Smooth muscle cell (in vitro differentiated cells): ENCODE measurements around the gene WDR18. TPM values are rescaled to one million over a fixed set of nuclear protein-coding genes. Genes with fewer than 3 reads are reported as not detected.

Source experiments
- DNase-seq: peaks from one replicate; lab custom pipeline; 2025; ENCODE audit not compliant: unreplicated experiment; lab: John Stamatoyannopoulos, UW
- H2AFZ ChIP-seq: fragments of 200-600 bp; sonication (generic); 2 replicates; pipeline ENCODE4 v1.6.0; 2016; ENCODE audit warnings: antibody characterized with exemption, low read depth, mild to moderate bottlenecking
- H3F3A ChIP-seq: fragments of 200-600 bp; sonication (generic); 2 replicates; pipeline ENCODE4 v1.6.0; 2017; ENCODE audit warnings: antibody characterized with exemption, low read depth
- H3K27ac ChIP-seq: fragments of 200-600 bp; sonication (generic); 2 replicates; pipeline ENCODE4 v1.5.1; 2016; ENCODE audit warnings: low read depth, mild to moderate bottlenecking
- H3K27me3 ChIP-seq: fragments of 200-600 bp; sonication (generic); 2 replicates; pipeline ENCODE4 v1.6.1; 2016; ENCODE audit warnings: low read depth, mild to moderate bottlenecking
- H3K36me3 ChIP-seq: fragments of 200-600 bp; sonication (generic); 2 replicates; pipeline ENCODE4 v1.5.1; 2016; ENCODE audit warnings: low read depth
- H3K4me1 ChIP-seq: fragments of 200-600 bp; sonication (generic); 2 replicates; pipeline ENCODE4 v1.5.1; 2016; ENCODE audit warnings: low read depth
- H3K4me2 ChIP-seq: fragments of 200-600 bp; sonication (generic); 2 replicates; pipeline ENCODE4 v1.6.0; 2016; ENCODE audit warnings: mild to moderate bottlenecking
- H3K4me3 ChIP-seq: fragments of 200-600 bp; sonication (generic); 2 replicates; pipeline ENCODE4 v1.5.1; 2016; ENCODE audit warnings: mild to moderate bottlenecking
- H3K79me2 ChIP-seq: fragments of 200-600 bp; sonication (generic); 2 replicates; pipeline ENCODE4 v1.6.0; 2016; ENCODE audit warnings: low read depth, mild to moderate bottlenecking
- H3K9ac ChIP-seq: fragments of 200-600 bp; sonication (generic); 2 replicates; pipeline ENCODE4 v1.6.0; 2016; ENCODE audit warnings: low read depth
- H3K9me3 ChIP-seq: fragments of 200-600 bp; sonication (generic); replicated peaks from 2 replicates; pipeline ENCODE4 v1.5.1; 2016; ENCODE audit warnings: low read depth
- H4K20me1 ChIP-seq: fragments of 200-600 bp; sonication (generic); 2 replicates; pipeline ENCODE4 v1.6.0; 2016; ENCODE audit warnings: low read depth
- WGBS: methylation state at CpG from one replicate; pipeline ENCODE4 v1.1.7; 2016; ENCODE audit warnings: low lambda C conversion rate; 5-methylcytosine and 5-hydroxymethylcytosine counted together
- polyA plus RNA-seq: library from polyadenylated mRNA; unstranded; fragments of >200 nt; fragmentation: Nextera tagmentation; extraction: Ambion mirVana; gene quantifications from 2 replicates; pipeline ENCODE4 v1.2.1, GENCODE V29; 2016
- total RNA-seq: library from RNA; depleted of rRNA; stranded (reverse); fragments of >200 nt; gene quantifications from 2 replicates; pipeline ENCODE4 v1.2.3, GENCODE V29; 2014
- TF ChIP-seq, protein P1 (sequence below): fragments of 200-600 bp; sonication (generic); IDR thresholded peaks from 2 replicates; pipeline ENCODE4 v1.5.1; 2017; ENCODE audit warnings: borderline replicate concordance, mild to moderate bottlenecking, antibody characterized with exemption; ENCODE audit not compliant: insufficient read depth, poor library complexity, severe bottlenecking

WDR18 gene
- total and polyA plus RNA-seq, 2 experiments from 2014 or later, result 69.4 to 160 TPM

DNA sequence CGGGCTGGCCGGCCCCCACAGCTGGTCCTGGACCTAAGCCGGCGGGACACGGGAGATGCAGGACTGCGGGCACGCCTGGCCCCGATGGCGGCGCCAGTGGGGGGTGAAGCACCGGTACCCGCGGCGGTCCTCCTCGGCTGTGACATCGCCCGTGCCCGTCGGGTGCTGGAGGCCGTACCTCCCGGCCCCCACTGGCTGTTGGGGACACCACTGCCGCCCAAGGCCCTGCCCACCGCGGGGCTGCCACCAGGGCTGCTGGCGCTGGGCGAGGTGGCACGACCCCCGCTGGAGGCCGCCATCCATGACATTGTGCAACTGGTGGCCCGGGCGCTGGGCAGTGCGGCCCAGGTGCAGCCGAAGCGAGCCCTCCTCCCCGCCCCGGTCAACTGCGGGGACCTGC, 19.1 kb downstream of the WDR18 start:
- Histone ChIP-seq H3K4me3 (no peak overlapping the region), H3K4me1 (no peaks in the 10 kb centered on the region), H3K79me2 (no peaks in the 10 kb centered on the region), H3K9me3 (no peaks in the 10 kb centered on the region), H3K36me3 (no peaks in the 10 kb centered on the region), H2AFZ (no peak overlapping the region), H3F3A (no peaks in the 10 kb centered on the region), H3K4me2 (no peak overlapping the region), H3K9ac (no peak overlapping the region), H3K27me3 (peaks cover 34% of the 10 kb centered on the region), H4K20me1 (no peaks in the 10 kb centered on the region), H3K27ac (no peak overlapping the region)
- DNase-seq, result no peak
- TF ChIP-seq, protein P1, sequence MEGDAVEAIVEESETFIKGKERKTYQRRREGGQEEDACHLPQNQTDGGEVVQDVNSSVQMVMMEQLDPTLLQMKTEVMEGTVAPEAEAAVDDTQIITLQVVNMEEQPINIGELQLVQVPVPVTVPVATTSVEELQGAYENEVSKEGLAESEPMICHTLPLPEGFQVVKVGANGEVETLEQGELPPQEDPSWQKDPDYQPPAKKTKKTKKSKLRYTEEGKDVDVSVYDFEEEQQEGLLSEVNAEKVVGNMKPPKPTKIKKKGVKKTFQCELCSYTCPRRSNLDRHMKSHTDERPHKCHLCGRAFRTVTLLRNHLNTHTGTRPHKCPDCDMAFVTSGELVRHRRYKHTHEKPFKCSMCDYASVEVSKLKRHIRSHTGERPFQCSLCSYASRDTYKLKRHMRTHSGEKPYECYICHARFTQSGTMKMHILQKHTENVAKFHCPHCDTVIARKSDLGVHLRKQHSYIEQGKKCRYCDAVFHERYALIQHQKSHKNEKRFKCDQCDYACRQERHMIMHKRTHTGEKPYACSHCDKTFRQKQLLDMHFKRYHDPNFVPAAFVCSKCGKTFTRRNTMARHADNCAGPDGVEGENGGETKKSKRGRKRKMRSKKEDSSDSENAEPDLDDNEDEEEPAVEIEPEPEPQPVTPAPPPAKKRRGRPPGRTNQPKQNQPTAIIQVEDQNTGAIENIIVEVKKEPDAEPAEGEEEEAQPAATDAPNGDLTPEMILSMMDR, result no peak
- 96% methylated on average over 20 of the region's 37 CpGs for WGBS

DNA sequence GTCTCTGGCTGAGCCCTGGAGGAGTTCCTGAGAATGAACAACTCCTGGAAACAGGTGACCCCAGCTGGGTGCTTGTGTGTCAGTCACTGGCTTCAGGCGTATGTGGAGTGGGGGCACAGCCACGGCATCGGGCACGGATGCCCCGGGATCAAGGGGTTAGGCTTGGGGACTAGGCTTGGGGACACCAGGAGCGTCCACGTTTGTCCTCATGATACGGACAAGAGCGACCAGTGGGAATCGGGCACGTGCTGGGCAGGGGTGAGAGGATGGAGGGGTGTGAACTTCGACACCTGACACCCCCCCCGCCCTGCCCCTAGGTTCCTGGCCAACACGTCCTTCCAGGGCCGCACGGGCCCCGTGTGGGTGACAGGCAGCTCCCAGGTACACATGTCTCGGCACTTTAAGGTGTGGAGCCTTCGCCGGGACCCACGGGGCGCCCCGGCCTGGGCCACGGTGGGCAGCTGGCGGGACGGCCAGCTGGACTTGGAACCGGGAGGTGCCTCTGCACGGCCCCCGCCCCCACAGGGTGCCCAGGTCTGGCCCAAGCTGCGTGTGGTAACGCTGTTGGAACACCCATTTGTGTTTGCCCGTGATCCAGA, 20.2 kb downstream of the WDR18 start:
- H3K27me3 ChIP-seq, result peaks cover 24% of the 10 kb centered on the region
- no peaks in the 10 kb centered on the region for H3K4me1 ChIP-seq
- no peak overlapping the region for H3K9ac ChIP-seq
- H3K36me3 ChIP-seq, result no peaks in the 10 kb centered on the region
- H2AFZ ChIP-seq, result no peak overlapping the region
- whole genome bisulfite sequencing, result 90% methylated on average over 18 of the region's 32 CpGs
- H4K20me1 ChIP-seq, result no peaks in the 10 kb centered on the region
- no peak overlapping the region for H3K4me2 ChIP-seq
- DNase-seq, result no peak
- no peak overlapping the region for H3K4me3 ChIP-seq
- TF ChIP-seq, protein P1, result no peak
- no peak overlapping the region for H3K27ac ChIP-seq
- H3K9me3 ChIP-seq, result no peaks in the 10 kb centered on the region
- H3F3A ChIP-seq, result no peaks in the 10 kb centered on the region
- no peaks in the 10 kb centered on the region for H3K79me2 ChIP-seq

DNA sequence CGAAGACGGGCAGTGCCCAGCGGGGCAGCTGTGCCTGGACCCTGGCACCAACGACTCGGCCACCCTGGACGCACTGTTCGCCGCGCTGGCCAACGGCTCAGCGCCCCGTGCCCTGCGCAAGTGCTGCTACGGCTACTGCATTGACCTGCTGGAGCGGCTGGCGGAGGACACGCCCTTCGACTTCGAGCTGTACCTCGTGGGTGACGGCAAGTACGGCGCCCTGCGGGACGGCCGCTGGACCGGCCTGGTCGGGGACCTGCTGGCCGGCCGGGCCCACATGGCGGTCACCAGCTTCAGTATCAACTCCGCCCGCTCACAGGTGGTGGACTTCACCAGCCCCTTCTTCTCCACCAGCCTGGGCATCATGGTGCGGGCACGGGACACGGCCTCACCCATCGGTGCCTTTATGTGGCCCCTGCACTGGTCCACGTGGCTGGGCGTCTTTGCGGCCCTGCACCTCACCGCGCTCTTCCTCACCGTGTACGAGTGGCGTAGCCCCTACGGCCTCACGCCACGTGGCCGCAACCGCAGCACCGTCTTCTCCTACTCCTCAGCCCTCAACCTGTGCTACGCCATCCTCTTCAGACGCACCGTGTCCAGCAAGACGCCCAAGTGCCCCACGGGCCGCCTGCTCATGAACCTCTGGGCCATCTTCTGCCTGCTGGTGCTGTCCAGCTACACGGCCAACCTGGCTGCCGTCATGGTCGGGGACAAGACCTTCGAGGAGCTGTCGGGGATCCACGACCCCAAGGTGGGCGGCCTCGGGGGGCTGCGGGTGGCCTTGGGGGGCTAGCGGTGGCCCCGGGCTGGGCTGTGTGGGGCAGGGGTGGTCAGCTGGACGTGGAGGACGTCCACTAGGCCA, 20.9 kb downstream of the WDR18 start:
- Histone ChIP-seq H3K9me3 (no peaks in the 10 kb centered on the region), H3K4me3 (no peak overlapping the region), H4K20me1 (no peaks in the 10 kb centered on the region), H3F3A (no peaks in the 10 kb centered on the region), H3K27me3 (peaks cover 16% of the 10 kb centered on the region), H3K36me3 (no peaks in the 10 kb centered on the region), H3K4me1 (no peaks in the 10 kb centered on the region), H3K4me2 (no peak overlapping the region), H3K79me2 (no peaks in the 10 kb centered on the region), H3K27ac (no peak overlapping the region), H3K9ac (no peak overlapping the region), H2AFZ (no peak overlapping the region)
- no peak for DNase-seq
- 93% methylated on average over 62 of the region's 70 CpGs for WGBS
- TF ChIP-seq, protein P1, result no peak
